Measurements from ENCODE around the gene PCNX4.

DNA sequence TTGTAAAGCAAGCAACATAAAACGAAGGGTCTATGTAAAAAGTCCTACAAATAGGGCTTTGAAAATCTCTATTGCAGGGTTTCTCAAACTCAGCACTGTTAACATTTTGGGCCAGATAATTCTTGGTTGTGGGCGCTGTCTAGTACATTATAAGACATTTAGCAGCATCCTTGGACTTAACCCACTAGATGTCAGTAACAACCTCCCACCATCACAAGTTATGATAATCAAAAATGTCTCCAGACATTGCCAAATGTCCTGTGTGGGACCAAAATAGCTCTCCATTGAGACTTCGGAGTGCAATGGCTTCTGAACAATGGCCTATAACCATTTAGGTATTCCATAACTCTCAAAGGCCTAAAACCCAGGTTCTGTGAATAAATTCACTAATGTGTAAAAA is 96.4 kb downstream of the PCNX4 start:
- peak; percentile 21; the same call in 1 of the 2 replicates for TF ChIP-seq CTCF (IDR thresholded peaks at IDR 0.05)
- no peak for TF ChIP-seq POLR2AphosphoS5 (IDR thresholded peaks at IDR 0.05; ENCODE audit: low read depth, low read length)
- no peak for TF ChIP-seq SIN3A (IDR thresholded peaks at IDR 0.05; ENCODE audit: borderline replicate concordance, insufficient read depth, low read depth, low read length)

All from Panc1 (cell line).